Sigmoid colon (tissue), 4 donors: ENCODE data around the gene EVC.

Experiments
- CTCF ChIP-seq, 4 experiments: fragments of 450-650 bp in 3 of 4; fragments of 200-600 bp in 1 of 4; IDR thresholded peaks; one replicate each; pipeline ENCODE4 v1.5.1; 2016 to 2019; ENCODE audit warnings: antibody characterized with exemption in 4 of 4, mild to moderate bottlenecking in 3 of 4, moderate library complexity in 2 of 4
- EP300 ChIP-seq, 4 donors: sonication (generic); formaldehyde crosslinking; IDR thresholded peaks; one replicate each; pipeline ENCODE4 v1.6.1; 2017; ENCODE audit warnings: antibody characterized with exemption in 4 of 4

GRCh38 chr4:5823542-5824211 lies 112.7 kb downstream of the EVC start:
- TF ChIP-seq CTCF (IDR thresholded peaks at IDR 0.05): no peak
- no peak for TF ChIP-seq EP300 (IDR thresholded peaks at IDR 0.05)
